GM18505 (cell line): ENCODE results near the gene ST14.

Experiments used
- ATAC-seq: cut with Tn5 transposase; IDR thresholded peaks from one replicate; pipeline ENCODE4 v1.9.1; 2021; ENCODE audit not compliant: unreplicated experiment
- POLR2A ChIP-seq: IDR thresholded peaks from 4 replicates; pipeline ENCODE4 v1.6.1; 2011; ENCODE audit warnings: borderline replicate concordance; ENCODE audit not compliant: insufficient read depth, insufficient read length; ENCODE audit errors: extremely low read depth

Gene ST14

GRCh38 chr11:130197386-130198035 is 37.9 kb downstream of the ST14 start:
- no peak for ATAC-seq
- no peak for TF ChIP-seq POLR2A

- no peak for TF ChIP-seq POLR2A
- no peak for ATAC-seq
Measured at GRCh38 chr11:130198292-130198691, 38.7 kb downstream of the ST14 start.

DNA sequence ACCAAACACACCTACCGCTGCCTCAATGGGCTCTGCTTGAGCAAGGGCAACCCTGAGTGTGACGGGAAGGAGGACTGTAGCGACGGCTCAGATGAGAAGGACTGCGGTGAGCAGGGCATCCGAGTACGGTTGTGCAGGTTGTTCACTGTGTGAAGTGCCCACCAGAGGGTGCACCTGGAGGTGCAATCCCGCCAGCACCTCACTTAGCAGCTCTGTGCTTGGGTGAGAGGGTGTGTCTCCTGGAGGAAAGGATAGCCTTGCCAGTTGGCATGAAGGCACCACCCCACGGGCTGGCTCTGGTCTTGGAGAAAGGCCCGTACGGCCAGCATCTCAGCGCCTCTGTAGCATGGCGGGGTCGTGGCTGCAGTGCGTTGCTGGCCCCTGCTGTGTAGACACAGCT is 39.4 kb downstream of the ST14 start:
- no peak for ATAC-seq
- no peak for TF ChIP-seq POLR2A

DNA sequence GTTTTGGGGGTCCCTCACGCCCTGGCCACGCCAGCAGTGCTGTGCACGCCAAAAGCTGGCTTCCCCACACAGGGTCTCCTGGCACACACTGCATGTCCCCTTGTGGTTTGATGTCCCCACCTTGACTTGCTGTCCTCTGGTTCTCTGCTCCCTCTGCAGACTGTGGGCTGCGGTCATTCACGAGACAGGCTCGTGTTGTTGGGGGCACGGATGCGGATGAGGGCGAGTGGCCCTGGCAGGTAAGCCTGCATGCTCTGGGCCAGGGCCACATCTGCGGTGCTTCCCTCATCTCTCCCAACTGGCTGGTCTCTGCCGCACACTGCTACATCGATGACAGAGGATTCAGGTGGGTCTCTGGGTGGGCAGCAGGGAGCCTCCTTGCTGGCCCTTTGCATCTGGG is 40.2 kb downstream of the ST14 start:
- no peak for ATAC-seq
- no peak for TF ChIP-seq POLR2A

- no peak for TF ChIP-seq POLR2A
- no peak for ATAC-seq
Measured at GRCh38 chr11:130201026-130201425, 41.4 kb downstream of the ST14 start.

GRCh38 chr11:130202009-130202817 is 42.6 kb downstream of the ST14 start:
- no peak for ATAC-seq
- no peak for TF ChIP-seq POLR2A

DNA sequence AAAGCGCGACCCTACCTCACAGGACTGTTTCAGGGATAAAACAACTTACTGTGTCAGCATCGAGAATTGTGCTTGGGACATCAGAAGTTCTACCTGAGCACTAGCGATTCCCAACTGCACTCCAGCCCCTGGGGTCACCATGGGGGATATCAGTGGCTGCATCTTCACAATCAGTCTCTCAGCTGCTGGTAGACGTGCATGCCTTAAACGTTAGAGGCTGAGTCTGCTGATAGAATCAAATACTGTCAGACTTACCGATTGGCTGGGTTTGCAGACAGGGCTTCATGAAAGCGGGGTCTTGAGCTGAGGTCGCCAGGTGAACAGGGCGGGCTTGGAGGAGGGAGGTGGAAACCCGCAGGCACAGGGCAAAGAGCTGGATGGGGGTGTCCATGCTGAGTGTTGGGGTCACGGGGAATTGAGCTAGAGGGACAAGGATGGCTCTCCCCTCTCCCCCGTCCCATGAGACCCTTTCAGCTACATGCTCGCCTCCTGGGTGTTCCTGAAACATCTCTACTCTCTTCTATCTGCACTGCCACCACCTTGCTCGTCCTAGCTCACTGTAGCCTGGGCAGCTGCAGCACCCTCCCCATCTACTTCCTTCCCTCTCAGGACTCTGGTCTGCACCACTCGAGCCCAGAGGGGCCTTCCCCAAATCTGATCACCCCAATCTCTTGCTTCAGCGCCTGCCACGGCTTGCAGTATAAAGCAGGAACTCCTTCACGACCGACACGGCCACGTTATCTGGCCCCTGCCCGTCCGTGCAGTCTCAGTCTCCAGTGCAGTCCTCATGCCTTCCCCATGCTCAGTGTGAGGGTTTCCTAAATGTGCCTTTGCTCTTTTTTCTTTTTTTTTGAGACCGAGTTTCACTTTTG is 43.5 kb downstream of the ST14 start:
- TF ChIP-seq POLR2A: no peak
- no peak for ATAC-seq

- TF ChIP-seq POLR2A: no peak
- ATAC-seq: no peak
Measured at GRCh38 chr11:130203766-130204702, 44.5 kb downstream of the ST14 start.

DNA sequence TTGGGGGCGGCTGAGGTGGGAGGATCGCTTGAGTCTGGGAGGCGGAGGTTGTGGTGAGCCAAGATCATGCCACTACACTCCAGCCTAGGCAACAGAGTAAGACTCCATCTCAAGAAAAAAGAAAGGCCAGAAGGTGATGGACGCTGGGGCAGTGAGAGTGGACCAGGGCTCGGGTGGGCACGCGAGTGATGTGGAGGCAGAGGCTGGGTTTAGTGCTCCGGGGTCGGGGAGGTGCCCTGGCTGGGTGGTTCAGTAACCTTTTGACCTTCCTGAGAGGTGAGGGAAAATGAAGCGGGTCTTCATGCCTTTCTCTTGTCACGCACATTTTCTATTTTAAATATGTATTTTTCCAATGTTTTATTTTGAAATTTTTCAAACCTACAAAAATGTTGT is 45.1 kb downstream of the ST14 start:
- no peak for TF ChIP-seq POLR2A
- ATAC-seq: no peak

GRCh38 chr11:130206141-130206540 is 46.6 kb downstream of the ST14 start:
- no peak for TF ChIP-seq POLR2A
- no peak for ATAC-seq

- no peak for TF ChIP-seq POLR2A
- ATAC-seq: no peak
Measured at GRCh38 chr11:130208241-130209127, 48.9 kb downstream of the ST14 start.
